Stimulated activated CD4-positive, alpha-beta T cell treated with anti-CD3 and anti-CD28 coated beads, Interleukin-4, amount 100 ng/mL, for 48 hours (primary cell): ENCODE measurements around the gene SULT2A1.
"Not testable (repeated sequence)": the region's sequence is repeated elsewhere in the genome, so short reads cannot be mapped to it uniquely, and the experiment has no call there.

Experiments used
- DNase-seq, 2 donors: peaks; one replicate each; pipeline ENCODE4 v3.0.0-alpha.2; 2020; ENCODE audit warnings: low read depth in 2 of 2

Gene SULT2A1

DNA sequence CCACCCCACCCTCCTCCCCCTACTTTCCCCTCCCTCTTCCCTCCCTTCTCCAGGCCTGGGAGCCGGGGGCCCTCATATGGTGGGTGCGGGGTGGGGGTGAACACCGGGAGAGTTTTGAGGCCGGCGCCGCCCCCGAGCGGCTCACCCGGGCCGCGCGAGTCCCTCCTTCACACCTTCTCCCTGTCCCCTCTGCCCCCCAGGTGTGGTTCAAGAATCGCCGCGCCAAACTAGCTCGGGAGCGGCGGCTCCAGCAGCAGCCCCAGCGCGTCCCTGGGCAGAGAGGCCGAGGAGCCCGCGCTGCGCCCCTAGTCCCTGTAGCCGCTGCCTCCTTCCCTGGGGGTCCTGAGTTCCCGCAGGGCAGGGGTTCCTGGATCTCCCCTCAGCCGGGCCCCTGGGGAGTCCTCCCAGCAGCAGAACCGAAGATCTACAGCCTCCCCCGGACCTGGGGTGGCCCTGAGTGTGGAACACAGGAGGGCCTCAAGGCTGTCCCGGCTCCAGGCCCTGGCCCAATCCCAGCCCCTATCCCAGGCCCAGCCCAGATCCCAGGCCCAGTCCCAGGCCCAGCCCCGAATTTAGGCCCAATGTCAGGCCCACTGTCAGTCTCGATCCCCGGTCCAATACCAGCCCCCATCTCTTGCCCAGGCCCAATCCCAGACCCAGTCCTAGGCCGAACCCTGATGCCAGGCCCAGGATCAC, 25.4 kb downstream of the SULT2A1 start:
- DNase-seq = no peak

DNA sequence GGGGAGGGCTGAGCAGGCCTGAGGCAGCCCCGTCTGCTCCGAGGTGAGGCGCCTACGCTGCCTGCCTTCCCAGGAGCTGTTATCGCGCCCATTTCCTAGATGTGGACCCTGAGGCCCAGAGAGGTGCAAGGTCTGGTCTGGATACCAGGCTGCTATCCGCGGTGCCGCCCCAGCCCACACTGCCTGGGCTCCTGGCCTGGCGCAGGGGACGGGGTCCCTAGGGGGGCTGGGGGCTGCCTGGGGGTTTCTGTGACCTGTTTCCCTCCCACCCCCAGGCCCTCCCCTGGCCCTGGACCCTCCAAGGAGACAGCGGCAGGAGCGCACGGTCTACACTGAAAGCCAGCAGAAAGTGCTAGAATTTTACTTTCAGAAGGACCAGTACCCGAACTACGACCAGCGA, 26.3 kb downstream of the SULT2A1 start:
- DNase-seq = not testable (repeated sequence)

DNA sequence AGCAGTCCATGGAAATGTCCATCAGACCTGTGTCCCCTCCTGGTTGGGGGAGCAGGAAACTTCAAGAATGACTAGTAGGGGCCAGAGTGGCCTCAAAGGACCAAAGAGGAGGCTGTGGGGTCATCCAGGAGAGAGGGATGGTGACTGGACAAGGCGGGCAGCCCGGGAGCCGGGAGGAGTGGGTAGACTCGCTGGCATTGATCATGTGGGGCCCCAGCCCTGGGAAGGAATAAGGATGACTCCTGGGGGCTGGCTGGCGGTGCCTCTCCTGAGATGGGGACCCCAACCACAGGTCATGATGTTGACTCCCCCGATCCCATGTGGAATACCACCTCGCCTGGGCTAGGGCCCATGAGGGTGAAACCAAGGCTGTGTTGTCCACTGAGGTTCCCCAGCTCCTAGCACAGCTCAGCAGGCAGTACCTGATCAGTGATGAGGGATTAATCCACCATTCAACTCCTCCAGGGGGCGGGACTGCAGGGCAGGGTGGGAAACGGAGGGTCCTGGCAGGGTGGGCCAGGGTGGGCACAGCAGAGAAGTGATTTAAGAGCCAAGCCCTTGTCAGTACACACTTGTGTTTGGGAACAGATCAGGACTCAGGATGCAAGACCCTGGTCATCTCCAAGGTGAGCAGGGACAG, 27.3 kb downstream of the SULT2A1 start, which contains the start of gene TPRX2:
Gene TPRX2, plus strand, starts transcription at position 590 of the 640 bp plus-strand sequence. Its CDS starts 12 bp downstream, at position 602.
- DNase-seq = not testable (repeated sequence)

DNA sequence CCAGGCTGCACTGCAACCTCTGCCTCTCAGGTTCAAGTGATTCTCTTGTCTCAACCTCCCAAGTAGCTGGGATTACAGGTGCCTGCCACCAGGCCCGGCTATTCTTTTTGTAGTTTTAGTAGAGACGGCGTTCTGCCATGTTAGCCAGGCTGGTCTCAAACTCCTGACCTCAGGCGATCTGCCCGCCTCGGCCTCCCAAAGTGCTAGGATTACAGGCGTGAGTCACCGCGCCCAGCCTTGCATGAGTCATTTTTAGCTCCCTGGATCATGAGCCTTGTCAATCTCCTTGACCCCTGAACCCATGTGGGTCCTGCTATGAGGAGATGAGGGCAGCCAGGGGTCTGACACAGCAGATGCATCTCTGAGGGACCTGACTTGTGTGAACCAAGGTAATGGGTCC, 27.9 kb downstream of the SULT2A1 start:
- not testable (repeated sequence) for DNase-seq

DNA sequence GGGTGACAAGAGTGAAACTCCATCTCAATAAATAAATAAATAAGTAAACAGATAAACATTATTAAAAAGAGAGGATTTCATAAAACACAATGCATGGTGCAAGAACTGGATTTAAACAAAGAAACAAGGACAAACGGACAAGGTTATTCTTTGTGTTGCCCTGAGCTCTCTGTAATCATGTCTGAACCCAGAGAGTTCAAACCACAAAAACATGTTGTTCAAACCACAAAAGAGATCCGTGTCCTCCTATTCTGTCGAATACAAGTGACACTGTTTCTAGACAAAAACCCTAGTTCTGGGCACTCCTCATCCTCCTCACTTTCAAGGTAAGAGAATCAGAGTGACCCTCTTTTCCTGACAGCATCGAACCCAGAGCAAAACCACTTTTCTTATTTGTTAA, 31.7 kb downstream of the SULT2A1 start:
- no peak for DNase-seq

DNA sequence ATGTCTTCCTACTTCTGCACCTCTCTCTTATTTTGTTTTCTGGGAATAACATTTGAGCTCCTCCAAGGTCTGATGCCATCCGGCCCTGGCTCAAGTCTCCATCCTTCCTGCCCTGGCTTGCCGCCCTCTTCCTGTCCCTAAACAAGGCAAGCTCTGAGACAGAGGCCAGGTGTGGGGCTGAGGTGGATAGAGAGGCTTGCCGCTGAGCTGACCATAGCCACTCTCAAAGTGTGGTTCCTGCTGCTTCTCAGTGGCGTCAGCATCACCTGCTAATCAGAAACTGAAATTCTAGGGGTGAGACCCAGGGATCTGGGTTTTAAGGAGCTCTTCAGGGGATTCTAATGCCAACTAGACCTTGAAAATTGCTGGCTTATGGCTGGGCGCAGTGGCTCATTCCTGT, 33.1 kb downstream of the SULT2A1 start:
- no peak for DNase-seq

DNA sequence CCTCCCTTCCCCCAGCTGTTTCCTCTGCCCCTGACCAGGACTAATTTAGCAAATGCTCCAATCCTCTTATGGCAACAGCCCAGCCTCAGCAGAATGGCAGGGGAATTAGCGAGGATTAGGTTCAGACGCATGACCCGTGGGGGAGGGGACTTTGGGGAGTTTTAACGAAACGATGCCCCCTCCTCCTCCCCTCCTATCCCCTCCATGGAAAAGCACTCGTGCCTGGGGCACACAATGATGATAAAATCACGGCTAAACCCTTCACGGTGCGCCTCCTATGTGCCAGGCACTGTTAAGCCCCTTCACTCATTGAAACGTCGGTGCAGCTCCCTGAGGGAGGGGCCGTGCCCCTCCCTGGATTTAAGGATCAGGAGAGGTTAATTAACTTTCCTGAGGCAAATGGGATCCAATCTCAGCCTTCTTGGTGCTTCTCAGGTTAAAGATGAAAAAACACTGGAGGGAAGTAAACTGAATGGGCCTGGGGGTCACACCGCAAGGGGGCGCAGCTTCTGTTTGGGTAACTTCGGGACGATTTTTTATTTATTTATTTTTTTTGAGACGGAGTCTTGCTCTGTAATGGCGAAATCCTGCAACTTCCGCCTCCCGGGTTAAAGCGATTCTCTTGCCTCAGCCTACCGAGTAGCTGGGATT, 37.2 kb downstream of the SULT2A1 start:
- peak; percentile 36 to 52 for DNase-seq

DNA sequence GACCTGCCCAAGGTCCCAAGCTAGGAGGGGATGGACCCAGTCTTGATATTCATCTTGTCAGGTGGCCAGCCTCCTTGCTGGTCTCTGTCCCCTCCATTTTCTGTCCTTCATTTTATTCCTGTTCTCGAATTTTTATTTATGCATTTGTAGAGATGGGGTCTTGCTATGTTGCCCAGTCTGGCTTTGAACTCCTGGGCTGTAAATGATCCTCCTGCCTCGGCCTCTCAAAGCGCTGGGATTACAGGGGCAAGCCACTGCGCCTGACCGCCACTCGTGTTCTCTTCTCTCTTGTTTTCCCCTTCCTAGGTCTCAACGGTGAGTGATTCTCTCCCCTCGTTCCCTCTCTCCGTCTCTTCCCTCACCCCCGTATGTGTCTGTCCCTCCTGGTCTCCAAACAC, 37.7 kb downstream of the SULT2A1 start:
- no peak for DNase-seq

DNA sequence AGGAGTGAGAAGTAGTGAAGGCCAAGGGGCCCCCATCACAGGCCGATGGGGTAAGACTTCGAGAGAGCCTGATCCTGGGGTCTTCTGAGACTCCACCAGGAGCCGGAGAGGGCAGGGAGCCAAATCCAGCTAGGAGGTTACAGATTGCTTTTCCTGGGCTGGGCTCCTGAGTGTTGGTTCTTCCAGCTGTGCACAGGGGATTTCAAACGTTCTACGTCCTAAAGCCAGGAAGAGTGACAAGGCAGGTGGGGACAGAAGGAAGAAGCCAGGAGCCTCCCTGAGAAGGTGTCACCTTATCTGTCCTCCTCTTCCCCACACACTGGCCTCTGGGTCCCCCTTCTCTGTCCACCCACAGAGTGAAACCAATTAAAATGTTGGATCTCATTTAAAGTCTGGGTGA, 43.2 kb downstream of the SULT2A1 start:
- no peak for DNase-seq

DNA sequence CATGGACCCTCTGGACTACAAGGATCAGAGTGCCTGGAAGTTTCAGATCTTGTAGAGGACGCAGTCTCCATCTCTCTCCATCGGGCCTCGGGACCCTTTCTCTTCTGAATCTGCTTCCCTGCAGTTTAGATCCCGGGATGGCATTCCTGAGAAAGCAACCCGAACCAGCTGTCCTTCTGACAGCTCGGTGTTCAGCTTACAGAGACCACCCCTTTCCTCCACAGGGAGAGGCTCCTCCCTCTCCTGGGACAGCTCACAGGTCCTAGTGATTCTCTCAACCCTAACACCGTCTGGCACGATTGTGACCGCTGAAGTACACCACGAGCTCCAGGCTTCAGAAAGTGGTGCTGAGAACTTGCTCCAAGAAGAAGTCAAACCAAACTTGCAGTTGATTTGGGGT, 46.2 kb downstream of the SULT2A1 start:
- no peak for DNase-seq

DNA sequence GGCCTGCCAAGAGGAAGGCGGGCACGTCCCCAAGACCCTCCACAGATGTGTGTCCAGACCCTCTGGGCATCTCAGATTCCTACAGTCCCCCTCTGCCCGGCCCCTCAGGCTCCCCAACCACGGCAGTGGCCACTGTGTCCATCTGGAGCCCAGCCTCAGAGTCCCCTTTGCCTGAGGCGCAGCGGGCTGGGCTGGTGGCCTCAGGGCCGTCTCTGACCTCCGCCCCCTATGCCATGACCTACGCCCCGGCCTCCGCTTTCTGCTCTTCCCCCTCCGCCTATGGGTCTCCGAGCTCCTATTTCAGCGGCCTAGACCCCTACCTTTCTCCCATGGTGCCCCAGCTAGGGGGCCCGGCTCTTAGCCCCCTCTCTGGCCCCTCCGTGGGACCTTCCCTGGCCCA, 46.7 kb downstream of the SULT2A1 start:
- no peak for DNase-seq

DNA sequence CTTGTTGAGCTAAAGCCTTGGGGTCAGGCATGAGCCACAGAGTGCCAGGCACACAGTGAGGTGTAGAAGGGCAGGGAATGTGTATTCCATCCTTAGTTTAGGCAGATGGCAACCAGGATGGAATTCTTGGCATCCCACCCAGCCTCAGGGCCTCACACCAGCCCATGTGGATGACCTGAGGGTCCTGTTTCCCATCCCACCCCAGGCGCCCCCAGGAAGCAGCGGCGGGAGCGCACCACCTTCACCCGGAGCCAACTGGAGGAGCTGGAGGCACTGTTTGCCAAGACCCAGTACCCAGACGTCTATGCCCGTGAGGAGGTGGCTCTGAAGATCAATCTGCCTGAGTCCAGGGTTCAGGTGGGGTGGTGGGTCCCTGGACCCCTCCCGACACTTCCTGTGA, 50.1 kb downstream of the SULT2A1 start:
- DNase-seq = no peak

DNA sequence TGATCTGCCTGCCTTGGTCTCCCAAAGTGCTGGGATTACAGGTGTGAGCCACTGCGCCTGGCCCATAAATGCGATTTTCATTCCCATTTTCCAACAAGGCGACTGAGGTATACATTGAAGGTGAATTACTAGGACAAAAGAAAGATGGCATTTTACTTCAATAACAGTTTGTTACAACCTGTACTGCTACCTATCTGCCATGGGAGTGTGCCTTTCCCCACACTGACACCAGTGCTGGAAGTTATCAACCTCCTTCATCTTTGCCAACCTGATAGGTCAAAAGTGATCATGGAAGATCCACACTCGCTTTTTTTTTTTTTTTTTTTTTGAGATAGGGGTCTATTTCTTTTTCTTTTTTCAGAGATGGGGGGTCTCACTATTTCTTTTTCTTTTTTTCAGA, 53.4 kb downstream of the SULT2A1 start:
- DNase-seq = no peak

DNA sequence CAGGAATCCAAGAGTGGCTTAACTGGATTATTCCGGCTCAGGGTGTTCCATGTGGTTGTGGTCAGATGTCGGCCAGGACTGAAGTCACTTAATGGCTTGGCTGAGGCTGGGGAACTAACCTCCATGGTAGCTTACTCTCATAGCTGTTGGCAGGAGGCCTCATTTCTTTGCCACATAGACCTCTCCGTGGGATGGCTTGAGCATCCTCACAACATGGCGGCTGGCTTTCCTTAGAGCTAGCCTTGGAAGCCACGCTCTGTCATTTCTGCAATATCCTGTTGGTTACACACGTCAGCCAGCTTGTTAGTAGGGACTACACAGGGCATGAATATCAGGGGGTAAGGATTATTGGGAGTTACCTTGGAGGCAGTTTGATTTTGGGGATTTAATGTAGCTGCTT, 59.3 kb downstream of the SULT2A1 start:
- DNase-seq = no peak

DNA sequence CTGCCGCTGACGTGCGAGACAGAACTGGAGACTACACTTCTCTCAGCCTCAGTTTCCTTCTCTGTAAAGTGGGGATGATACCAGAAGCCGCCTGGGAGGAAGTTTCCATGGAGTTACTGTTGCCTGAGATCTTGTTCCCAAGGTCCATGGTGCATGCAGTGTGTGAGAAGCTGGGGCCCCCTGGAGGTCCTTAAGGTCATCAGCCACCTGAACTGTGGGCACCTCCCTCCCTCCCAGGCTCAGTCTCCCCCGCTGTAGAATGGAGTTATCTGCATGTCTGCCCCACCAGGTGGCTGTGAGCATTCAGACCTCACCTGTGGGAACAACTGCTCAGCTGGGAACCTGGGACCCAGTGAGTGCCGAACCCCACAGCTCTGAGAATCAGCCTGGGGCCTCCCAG, 61.7 kb downstream of the SULT2A1 start:
- no peak for DNase-seq

DNA sequence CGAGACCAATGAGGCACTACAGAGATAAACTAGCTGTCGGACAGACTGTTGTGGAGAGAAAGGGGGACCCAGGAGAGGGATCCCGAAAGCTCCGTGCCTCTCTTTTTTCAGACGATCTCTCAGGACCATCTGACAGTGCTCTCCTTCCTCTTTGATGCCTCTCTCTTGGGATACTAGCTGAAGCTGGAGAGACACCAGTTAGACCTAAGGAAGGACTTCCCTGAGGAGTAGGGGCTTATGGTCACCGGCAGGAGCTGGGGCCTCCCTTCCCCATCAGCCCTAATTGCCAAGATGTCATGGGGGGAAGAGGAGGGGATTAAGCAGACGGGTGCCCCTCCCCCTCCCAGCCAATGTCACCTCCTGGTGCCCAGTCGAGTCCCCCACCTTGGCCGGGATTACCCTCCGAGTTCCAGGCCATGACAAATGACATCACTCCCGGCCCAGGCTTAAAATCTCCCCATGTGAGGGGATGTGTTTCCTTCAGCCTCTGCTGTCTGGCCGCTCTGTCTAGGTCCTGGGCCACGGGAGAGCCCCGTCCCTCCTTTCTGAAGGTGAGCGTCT, 64.6 kb downstream of the SULT2A1 start, which contains the start of gene CRX:
Gene CRX, plus strand, starts transcription at position 478 of the 561 bp plus-strand sequence. CDS start 12,507 bp downstream, outside the sequence.
- no peak for DNase-seq
